K562 (cell line): ENCODE results near the gene ARHGAP4. TPM values are rescaled to one million over a fixed set of nuclear protein-coding genes. Genes with fewer than 3 reads are reported as not detected.

Experiments used
- ETS1 ChIP-seq: conservative IDR thresholded peaks from 2 replicates; pipeline ENCODE4 v1.6.1; 2011; ENCODE audit warnings: low read depth, mild to moderate bottlenecking, low read length; ENCODE audit not compliant: control insufficient read depth
- ETV1 ChIP-seq: fragments of 450-650 bp; conservative IDR thresholded peaks from 2 replicates; pipeline ENCODE4 v1.6.1; 2016; ENCODE audit warnings: missing genetic modification characterization, control low read depth, low read depth, missing compliant biosample characterization
- PATZ1 ChIP-seq: fragments of 250-450 bp; sonication (Bioruptor Pico); IDR thresholded peaks from 2 replicates; pipeline ENCODE4 v1.5.0; 2020; ENCODE audit warnings: mild to moderate bottlenecking, borderline replicate concordance
- SP1 ChIP-seq: sonication (generic); formaldehyde crosslinking; IDR thresholded peaks from 2 replicates; pipeline ENCODE4 v1.8.1; 2022; ENCODE audit warnings: mild to moderate bottlenecking, missing genetic modification reagents
- TSHZ1 ChIP-seq: fragments of 250-450 bp; sonication (Bioruptor Pico); IDR thresholded peaks from 2 replicates; pipeline ENCODE4 v1.4.0; 2020; ENCODE audit warnings: mild to moderate bottlenecking, moderate library complexity
- polyA plus RNA-seq, 8 experiments: library from polyadenylated mRNA; depleted of rRNA in 4 of 8; stranded (reverse) in 5 of 8; unstranded in 3 of 8; fragments of >200 nt; fragmentation: Nextera tagmentation in 2 of 8; fragmentation: Illumina TruSeq in 1 of 8; extraction: Ambion mirVana in 2 of 8; extraction: Trizol in 1 of 8; gene quantifications; 2 replicates each; pipeline versions ENCODE4 v1.2.1 to v1.2.3, GENCODE V29; 2011 to 2014; ENCODE audit warnings: inconsistent platforms in 1 of 8, missing spikeins in 1 of 8
- total RNA-seq, 7 experiments: library from RNA; depleted of rRNA in 6 of 7; stranded (reverse); fragments of >200 nt in 6 of 7; fragmentation: Illumina TruSeq in 2 of 7; extraction: Trizol in 2 of 7; gene quantifications; 2 replicates each; pipeline versions ENCODE4 v1.2.1 to v1.2.3, GENCODE V29; 2011 to 2021; ENCODE audit warnings: low replicate concordance in 1 of 7

The ARHGAP4 gene
- total and polyA plus RNA-seq, 9 of the 15 experiments (the other 6 are each of a cell fraction or from before 2014, with no cell fraction given), result 0.30 to 81.8 (median 13.5) TPM

- TF ChIP-seq PATZ1 (CRISPR knock-in tag) (no peak), SP1 (no peak), ETV1 (tag) (no peak), TSHZ1 (CRISPR knock-in tag) (no peak), ETS1 (no peak)
These were observed 62.0 kb downstream of the ARHGAP4 start (continued) for GRCh38 chrX:153864101-153864500.
